ENCODE results near the gene GDAP1L1.
A peak's percentile ranks its signal among the peaks of the same experiment; 100 is the strongest.
"Not testable (repeated sequence)": the region's sequence is repeated elsewhere in the genome, so short reads cannot be mapped to it uniquely, and the experiment has no call there.

GDAP1L1 gene

DNA sequence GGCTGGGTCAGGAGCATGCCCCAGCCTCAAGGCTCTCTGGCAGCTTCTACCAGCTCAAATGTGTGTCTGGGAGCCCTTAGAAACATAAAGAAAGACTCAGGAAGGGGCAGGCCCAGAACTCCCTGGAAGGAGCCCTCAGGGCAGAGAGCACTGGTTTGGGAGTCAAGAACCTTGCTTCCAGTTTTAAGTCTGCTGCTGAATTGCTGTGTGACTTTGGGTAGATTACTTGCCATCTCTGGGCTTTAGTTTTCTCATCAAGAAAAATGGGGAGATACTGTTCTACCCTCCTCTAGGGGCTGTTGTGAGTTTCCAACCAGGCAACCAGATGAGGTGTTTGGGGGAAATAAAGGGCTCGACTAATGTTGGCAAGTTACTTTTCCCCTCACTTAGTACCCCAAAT lies 8.8 kb downstream of the GDAP1L1 start:
- DNase-seq (ENCODE audit: low spot score): no peak

GRCh38 chr20:44256961-44257360 lies 9.9 kb downstream of the GDAP1L1 start:
- no peak for DNase-seq (ENCODE audit: low spot score)

DNA sequence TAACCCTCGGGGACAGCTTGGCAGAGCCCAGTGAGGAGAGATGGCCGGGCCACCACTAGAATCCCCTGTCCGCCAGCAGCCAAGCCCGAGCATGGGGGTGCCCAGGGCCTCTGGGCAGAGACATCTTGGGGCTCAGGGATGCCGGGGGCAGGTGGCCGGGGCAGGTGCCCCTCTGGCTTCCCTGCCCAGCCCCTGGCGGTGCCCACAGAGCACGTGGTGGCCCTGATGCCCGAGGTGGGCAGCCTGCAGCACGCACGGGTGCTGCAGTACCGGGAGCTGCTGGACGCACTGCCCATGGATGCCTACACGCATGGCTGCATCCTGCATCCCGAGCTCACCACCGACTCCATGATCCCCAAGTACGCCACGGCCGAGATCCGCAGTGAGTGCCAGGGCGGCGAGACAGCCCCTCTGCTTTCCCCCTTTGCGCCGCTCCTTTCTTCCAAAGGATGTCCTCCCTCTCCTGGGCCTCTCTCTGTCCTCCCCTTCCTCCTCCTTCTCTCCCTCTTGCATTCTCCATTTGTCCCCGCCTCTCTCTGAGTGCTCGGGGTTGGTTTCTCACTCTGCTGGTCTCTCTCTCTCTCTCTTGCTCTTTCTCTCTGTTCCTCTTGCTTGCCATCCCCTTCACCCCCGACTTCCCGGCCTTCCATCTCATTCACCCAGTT lies 11.2 kb downstream of the GDAP1L1 start:
- no peak for DNase-seq (ENCODE audit: low spot score)

DNA sequence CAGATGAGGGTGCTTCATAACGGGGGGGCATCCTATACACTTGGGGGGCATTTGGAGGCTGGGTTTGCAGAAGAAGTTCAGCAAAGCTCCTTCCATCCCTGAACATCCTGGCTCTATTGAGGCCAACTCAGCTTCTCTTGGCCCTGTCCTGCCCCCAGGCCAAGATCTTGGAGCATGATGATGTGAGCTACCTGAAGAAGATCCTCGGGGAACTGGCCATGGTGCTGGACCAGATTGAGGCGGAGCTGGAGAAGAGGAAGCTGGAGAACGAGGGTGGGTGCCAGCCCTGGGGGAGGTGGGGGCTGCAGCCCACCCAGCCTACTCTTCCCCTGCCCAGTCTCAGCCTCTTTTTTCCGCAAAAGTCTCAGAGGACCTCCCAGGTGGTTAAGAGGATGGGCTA lies 17.2 kb downstream of the GDAP1L1 start:
- DNase-seq (ENCODE audit: low spot score): no peak

DNA sequence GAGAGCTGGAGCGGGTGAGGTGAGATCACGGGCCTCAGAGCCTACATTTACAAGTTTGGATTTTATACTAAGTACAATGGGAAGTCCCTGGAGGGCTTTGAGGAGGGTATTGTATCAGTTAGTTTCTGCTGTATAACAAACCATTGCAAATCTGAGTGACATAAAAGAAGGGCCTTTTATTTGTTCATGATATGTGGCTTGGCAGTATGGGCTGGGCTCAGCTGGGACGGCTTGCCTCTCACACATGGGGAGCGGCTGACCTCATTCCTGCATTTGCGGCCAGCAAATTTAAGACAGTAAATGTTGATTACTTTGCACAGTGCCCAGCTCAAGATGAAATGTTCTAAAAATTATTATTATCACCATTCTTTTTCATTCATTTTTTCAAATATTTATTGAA lies 21.7 kb downstream of the GDAP1L1 start:
- DNase-seq (ENCODE audit: low spot score): no peak

GRCh38 chr20:44271915-44272663 lies 25.0 kb downstream of the GDAP1L1 start:
- no peak for DNase-seq (ENCODE audit: low spot score)

DNA sequence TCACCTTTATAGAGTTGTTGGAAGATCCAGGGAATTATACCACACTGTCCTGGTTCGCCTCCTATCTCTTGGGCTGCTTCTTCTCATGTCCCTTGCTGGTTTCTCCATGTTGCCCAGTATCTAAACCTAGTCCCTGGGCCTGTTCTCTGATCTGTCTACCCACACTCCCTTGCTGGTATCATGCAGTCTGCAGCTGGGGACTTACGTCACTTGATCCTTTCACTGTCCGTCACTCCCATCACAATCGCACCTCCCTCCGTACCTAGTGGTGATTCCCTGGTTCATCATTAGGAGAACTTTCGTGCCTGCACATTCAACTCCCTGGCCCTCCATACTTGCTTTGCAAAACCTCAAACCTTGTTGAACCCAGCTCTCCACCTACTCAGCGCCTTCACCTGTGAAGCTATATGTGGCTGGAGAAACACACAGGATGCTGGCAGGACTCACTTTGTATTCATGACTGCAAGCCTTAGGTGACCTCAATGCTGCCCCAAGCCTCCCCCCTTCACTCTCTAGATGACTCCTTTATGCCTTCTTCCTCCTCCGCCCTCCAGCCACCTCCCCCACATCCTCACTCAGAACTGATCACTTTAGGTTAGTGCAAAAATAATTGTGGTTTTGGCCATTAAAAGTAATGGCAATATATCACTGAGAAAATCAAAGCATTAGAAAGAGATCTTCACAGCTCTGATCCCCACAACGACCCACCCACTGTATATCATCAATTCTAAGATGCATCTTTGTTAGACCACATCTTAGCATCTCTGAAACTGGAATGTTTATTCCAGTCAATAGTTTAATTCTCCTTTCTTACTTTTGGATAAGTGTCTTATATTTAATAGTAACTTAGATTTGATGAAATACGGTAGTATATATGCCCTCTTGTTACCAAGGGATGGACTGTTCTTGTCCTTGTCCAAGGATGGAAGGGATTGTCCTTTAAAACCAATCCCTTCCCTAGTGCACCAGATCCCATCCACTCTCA lies 26.4 kb downstream of the GDAP1L1 start:
- DNase-seq (ENCODE audit: low spot score): no peak

GRCh38 chr20:44274303-44275017 lies 27.4 kb downstream of the GDAP1L1 start:
- no peak for DNase-seq (ENCODE audit: low spot score)

DNA sequence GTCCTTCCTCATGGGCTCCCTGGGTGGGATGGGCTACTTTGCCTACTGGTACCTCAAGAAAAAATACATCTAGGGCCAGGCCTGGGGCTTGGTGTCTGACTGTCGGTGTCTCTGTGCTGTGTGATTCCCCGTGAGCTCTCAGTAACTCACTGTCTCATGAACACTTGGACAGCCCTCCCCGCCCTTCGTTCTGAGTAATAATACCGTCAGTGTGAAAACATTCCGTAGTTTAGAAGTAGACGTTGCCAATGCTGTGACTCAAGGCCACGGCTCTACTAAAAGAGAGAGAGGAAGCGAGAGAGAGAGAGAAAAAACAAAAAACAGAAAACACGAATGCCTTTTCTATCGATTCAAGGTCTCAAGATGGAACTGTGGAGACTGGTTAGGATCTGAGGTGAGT lies 32.1 kb downstream of the GDAP1L1 start:
- peak; percentile 73 for DNase-seq (ENCODE audit: low spot score)

GRCh38 chr20:44280387-44280786 lies 33.3 kb downstream of the GDAP1L1 start:
- DNase-seq (ENCODE audit: low spot score): no peak

- DNase-seq (ENCODE audit: low spot score): no peak
Measured at GRCh38 chr20:44282192-44282591, 35.1 kb downstream of the GDAP1L1 start.

DNA sequence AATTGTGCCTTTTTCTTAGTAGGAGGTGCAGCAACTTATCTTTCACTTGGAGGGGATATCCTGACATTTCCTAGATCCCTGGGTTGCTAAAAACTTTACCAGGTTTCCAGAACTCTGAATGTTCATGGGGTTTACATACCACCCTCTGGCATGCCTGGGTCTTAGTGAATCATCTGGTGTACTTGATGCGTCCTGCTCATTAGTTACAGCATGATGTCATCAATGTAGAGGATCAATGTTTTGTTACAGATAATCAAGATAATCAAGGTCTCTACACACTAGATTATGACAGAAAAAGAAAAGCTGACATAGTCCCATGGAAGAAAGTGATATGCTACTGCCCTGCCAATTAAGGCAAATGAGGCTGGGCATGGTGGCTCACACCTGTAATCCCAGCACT lies 36.9 kb downstream of the GDAP1L1 start:
- DNase-seq (ENCODE audit: low spot score): no peak

DNA sequence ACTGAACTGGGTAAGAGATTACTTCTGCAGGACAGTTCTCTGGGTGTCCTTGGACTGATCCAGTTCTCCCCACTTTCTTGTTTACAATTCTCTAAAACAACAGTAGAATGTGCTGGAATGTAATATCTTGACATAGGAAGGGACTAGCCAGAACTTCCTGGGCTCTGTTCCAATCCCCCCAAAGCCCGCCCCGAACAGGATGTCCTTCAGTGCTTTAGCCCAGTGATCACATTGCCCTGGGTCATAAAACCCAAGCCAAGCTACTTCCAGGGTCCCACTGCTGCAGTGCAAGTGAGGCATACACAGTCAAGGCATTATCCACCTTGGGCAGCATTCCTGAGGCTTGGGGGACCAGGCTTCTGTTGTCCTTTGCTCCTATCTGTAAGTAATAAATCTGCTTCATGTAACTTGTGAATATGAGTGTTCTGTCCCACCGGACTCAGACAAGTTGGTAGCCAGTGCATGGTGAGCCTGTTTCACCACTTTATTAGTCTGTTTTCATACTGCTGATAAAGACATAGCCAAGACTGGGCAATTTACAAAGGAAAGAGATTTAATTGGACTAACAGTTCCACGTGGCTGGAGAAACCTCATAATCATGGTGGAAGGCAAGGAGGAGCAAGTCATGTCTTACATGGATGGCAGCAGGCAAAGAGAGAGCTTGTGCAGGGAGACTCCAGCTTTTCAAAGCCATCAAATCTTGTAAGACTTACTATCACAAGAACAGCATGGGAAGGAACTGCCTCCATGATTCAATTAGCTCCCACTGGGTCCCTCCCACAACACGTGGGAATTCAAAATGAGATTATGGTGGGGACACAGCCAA lies 40.4 kb downstream of the GDAP1L1 start:
- no peak for DNase-seq (ENCODE audit: low spot score)

DNA sequence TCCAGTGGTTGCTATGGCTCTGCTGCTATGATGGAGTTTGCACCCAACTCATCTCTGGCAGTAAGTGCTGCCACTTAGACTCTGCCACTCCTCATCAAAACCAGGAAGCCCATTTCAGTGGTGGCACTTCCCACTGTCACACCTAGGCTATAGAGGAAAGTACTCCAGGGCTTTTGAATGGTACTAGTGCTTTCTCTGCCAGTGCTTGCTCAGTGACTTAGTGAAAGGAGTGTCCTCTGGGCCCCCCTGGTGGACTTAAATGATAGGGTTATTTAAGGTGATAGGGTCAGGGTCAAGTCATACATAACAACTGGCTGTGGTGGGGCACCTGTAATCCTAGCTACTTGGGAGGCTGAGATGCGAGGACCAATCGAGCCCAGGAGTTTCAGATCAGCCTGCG lies 41.1 kb downstream of the GDAP1L1 start:
- no peak for DNase-seq (ENCODE audit: low spot score)

GRCh38 chr20:44291754-44292153 lies 44.6 kb downstream of the GDAP1L1 start:
- no peak for DNase-seq (ENCODE audit: low spot score)

DNA sequence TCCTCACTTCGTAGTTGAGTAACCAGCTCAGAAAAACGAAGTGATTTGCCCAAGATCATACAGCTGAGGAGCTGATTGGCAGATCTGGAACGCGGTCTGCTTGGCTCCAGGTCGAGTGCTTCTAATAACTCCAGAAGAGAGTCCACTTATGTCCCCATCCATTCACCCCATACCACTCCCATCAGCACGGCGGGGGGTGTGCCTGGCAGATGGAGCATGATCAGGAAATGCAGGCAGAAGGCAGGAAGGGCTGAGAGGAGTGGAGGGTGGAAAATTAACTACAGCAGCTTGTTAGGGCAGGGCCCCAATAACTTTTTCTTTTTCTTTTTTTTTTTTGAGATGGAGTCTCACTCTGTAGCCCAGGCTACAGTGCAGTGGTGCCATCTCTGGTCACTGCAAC lies 48.9 kb downstream of the GDAP1L1 start:
- no peak for DNase-seq (ENCODE audit: low spot score)

- no peak for DNase-seq (ENCODE audit: low spot score)
Measured at GRCh38 chr20:44297721-44298120, 50.6 kb downstream of the GDAP1L1 start.

DNA sequence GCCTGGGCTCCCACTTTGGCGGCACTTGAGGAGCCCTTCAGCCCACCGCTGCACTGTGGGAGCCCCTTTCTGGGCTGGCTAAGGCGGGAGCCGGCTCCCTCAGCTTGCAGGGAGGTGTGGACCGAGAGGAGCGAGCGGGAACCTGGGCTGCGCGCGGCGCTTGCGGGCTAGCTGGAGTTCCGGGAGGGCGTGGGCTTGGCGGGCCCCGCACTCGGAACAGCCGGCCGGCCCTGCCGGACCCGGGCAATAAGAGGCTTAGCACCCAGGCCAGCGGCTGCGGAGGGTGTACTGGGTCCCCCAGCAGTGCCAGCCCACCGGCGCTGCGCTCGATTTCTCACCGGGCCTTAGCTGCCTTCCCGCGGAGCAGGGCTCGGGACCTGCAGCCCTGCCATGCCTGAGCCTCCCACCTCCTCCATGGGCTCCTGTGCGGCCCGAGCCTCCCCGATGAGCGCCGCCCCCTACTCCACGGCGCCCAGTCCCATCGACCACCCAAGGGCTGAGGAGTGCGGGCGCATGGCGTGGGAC lies 52.0 kb downstream of the GDAP1L1 start:
- not testable (repeated sequence) for DNase-seq (ENCODE audit: low spot score)

DNA sequence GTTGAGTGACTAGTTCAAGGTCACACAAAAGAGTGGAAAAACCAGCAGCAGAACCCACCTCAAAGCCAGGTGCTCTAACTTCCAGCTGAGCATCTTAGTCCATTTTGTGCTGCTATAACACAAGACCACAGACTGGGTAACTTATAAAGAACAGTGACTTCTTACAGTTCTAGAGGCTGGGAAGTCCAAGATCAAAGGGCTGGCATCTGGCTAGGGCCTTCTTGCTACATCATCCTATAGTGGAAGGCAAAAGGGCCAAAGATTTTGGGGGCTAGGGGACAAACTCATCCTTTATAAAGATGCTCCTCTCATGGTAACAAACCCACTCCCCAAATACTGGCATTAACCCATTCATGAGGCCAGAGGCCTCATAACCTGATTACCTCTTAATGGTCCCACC lies 54.2 kb downstream of the GDAP1L1 start:
- DNase-seq (ENCODE audit: low spot score): no peak

GRCh38 chr20:44302026-44302669 lies 55.0 kb downstream of the GDAP1L1 start:
- no peak for DNase-seq (ENCODE audit: low spot score)

All from GM03348 (cell line).